Measurements from ENCODE around the gene TRIM3. TPM values are rescaled to one million over a fixed set of nuclear protein-coding genes. Genes with fewer than 3 reads are reported as not detected.

TRIM3 gene
- total and polyA plus RNA-seq, 2 experiments from 2014 or later: 7.9 to 21.1 TPM

DNA sequence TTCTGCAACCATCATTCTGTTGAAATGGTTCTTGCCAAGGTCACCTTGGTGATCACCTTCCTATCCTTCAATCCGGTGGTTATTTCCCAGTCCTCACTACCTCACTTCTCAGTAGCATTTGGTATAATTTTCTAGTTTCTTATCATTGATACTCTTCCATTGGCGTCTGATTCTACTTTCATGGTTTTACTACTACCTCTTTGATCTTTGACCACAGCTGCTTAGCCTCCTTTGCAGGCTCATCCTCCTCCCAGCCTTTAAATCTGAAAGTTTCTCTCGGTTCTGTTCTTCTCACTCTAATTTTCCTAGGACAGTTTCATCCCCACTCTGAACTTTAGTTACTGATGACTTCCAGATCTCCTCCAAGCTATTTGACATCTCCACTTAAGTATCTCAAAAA is 12.5 kb upstream of the TRIM3 start:
- Mint-ChIP-seq H3K36me3 (ENCODE audit: low read depth) (peaks cover 16% of the 10 kb centered on the region), H3K4me3 (no peak overlapping the region), H3K27ac (no peak overlapping the region), H3K27me3 (ENCODE audit: insufficient read depth, low read depth, poor library complexity) (peaks cover 4% of the 10 kb centered on the region), H3K4me1 (peaks cover 3% of the 10 kb centered on the region; the same call in 1 of the 3 replicates), H3K9me3 (no peaks in the 10 kb centered on the region; the same call in 2 of the 3 replicates)
- Histone ChIP-seq H3K36me3 (ENCODE audit: insufficient read depth) (peaks cover 36% of the 10 kb centered on the region), H4K20me1 (replicated peaks; ENCODE audit: insufficient read depth) (peaks cover 14% of the 10 kb centered on the region; the same call in 1 of the 2 replicates), H2AFZ (no peak overlapping the region), H3K9me2 (ENCODE audit: insufficient read depth) (no peaks in the 10 kb centered on the region), H3K4me2 (no peak overlapping the region), H3K27ac (ENCODE audit: low read depth) (no peak overlapping the region), H3K4me1 (ENCODE audit: insufficient read depth) (0 out of 2 replicates have a peak, but pooled peaks cover 6% of the 10 kb centered on the region), H3K79me2 (replicated peaks; ENCODE audit: insufficient read depth) (peaks cover 32% of the 10 kb centered on the region), H3K27me3 (ENCODE audit: insufficient read depth) (no peaks in the 10 kb centered on the region), H3F3A (replicated peaks; ENCODE audit: low read depth) (peaks cover 11% of the 10 kb centered on the region; the same call in 1 of the 2 replicates), H3K4me3 (no peak overlapping the region)
- TF ChIP-seq ZNF331 (CRISPR knock-in tag; IDR thresholded peaks at IDR 0.05; ENCODE audit: low read depth): no peak
- TF ChIP-seq, protein P1, sequence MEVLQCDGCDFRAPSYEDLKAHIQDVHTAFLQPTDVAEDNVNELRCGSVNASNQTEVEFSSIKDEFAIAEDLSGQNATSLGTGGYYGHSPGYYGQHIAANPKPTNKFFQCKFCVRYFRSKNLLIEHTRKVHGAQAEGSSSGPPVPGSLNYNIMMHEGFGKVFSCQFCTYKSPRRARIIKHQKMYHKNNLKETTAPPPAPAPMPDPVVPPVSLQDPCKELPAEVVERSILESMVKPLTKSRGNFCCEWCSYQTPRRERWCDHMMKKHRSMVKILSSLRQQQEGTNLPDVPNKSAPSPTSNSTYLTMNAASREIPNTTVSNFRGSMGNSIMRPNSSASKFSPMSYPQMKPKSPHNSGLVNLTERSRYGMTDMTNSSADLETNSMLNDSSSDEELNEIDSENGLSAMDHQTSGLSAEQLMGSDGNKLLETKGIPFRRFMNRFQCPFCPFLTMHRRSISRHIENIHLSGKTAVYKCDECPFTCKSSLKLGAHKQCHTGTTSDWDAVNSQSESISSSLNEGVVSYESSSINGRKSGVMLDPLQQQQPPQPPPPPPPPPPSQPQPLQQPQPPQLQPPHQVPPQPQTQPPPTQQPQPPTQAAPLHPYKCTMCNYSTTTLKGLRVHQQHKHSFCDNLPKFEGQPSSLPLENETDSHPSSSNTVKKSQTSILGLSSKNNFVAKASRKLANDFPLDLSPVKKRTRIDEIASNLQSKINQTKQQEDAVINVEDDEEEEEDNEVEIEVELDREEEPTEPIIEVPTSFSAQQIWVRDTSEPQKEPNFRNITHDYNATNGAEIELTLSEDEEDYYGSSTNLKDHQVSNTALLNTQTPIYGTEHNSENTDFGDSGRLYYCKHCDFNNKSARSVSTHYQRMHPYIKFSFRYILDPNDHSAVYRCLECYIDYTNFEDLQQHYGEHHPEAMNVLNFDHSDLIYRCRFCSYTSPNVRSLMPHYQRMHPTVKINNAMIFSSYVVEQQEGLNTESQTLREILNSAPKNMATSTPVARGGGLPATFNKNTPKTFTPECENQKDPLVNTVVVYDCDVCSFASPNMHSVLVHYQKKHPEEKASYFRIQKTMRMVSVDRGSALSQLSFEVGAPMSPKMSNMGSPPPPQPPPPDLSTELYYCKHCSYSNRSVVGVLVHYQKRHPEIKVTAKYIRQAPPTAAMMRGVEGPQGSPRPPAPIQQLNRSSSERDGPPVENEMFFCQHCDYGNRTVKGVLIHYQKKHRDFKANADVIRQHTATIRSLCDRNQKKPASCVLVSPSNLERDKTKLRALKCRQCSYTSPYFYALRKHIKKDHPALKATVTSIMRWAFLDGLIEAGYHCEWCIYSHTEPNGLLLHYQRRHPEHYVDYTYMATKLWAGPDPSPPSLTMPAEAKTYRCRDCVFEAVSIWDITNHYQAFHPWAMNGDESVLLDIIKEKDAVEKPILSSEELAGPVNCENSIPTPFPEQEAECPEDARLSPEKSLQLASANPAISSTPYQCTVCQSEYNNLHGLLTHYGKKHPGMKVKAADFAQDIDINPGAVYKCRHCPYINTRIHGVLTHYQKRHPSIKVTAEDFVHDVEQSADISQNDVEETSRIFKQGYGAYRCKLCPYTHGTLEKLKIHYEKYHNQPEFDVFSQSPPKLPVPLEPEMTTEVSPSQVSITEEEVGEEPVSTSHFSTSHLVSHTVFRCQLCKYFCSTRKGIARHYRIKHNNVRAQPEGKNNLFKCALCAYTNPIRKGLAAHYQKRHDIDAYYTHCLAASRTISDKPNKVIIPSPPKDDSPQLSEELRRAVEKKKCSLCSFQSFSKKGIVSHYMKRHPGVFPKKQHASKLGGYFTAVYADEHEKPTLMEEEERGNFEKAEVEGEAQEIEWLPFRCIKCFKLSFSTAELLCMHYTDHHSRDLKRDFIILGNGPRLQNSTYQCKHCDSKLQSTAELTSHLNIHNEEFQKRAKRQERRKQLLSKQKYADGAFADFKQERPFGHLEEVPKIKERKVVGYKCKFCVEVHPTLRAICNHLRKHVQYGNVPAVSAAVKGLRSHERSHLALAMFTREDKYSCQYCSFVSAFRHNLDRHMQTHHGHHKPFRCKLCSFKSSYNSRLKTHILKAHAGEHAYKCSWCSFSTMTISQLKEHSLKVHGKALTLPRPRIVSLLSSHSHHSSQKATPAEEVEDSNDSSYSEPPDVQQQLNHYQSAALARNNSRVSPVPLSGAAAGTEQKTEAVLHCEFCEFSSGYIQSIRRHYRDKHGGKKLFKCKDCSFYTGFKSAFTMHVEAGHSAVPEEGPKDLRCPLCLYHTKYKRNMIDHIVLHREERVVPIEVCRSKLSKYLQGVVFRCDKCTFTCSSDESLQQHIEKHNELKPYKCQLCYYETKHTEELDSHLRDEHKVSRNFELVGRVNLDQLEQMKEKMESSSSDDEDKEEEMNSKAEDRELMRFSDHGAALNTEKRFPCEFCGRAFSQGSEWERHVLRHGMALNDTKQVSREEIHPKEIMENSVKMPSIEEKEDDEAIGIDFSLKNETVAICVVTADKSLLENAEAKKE (CRISPR knock-in tag; IDR thresholded peaks at IDR 0.05): no peak
- TF ChIP-seq JUNB (IDR thresholded peaks at IDR 0.05; ENCODE audit: unreplicated experiment): no peak
- TF ChIP-seq STAT1 (IDR thresholded peaks at IDR 0.05; ENCODE audit: unreplicated experiment): no peak
- TF ChIP-seq, protein P2, sequence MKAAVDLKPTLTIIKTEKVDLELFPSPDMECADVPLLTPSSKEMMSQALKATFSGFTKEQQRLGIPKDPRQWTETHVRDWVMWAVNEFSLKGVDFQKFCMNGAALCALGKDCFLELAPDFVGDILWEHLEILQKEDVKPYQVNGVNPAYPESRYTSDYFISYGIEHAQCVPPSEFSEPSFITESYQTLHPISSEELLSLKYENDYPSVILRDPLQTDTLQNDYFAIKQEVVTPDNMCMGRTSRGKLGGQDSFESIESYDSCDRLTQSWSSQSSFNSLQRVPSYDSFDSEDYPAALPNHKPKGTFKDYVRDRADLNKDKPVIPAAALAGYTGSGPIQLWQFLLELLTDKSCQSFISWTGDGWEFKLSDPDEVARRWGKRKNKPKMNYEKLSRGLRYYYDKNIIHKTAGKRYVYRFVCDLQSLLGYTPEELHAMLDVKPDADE (IDR thresholded peaks at IDR 0.05): no peak
- DNase-seq (ENCODE audit: low spot score) (no peak), ATAC-seq (no peak)
